Epithelial cell of proximal tubule (primary cell): ENCODE measurements around the gene C1orf21. TPM values are rescaled to one million over a fixed set of nuclear protein-coding genes. Genes with fewer than 3 reads are reported as not detected.

Experiments used
- DNase-seq: peaks from one replicate; pipeline ENCODE4 v3.0.0-alpha.2; 2011; ENCODE audit warnings: low read depth
- H3K4me3 ChIP-seq: 2 replicates; pipeline ENCODE4 v1.5.1; 2011; ENCODE audit warnings: low read depth, mild to moderate bottlenecking, low read length
- total RNA-seq: library from RNA; depleted of rRNA; stranded (reverse); fragments of >200 nt; gene quantifications from 2 replicates; pipeline ENCODE4 v1.2.3, GENCODE V29; 2015
- TF ChIP-seq, protein P1 (sequence below): conservative IDR thresholded peaks from 2 replicates; pipeline ENCODE4 v1.5.1; 2012; ENCODE audit warnings: low read depth, mild to moderate bottlenecking, low read length

Gene C1orf21
- total RNA-seq, 1 donor from 2014 or later: 2.3 TPM

- DNase-seq: no peak
- TF ChIP-seq, protein P1, sequence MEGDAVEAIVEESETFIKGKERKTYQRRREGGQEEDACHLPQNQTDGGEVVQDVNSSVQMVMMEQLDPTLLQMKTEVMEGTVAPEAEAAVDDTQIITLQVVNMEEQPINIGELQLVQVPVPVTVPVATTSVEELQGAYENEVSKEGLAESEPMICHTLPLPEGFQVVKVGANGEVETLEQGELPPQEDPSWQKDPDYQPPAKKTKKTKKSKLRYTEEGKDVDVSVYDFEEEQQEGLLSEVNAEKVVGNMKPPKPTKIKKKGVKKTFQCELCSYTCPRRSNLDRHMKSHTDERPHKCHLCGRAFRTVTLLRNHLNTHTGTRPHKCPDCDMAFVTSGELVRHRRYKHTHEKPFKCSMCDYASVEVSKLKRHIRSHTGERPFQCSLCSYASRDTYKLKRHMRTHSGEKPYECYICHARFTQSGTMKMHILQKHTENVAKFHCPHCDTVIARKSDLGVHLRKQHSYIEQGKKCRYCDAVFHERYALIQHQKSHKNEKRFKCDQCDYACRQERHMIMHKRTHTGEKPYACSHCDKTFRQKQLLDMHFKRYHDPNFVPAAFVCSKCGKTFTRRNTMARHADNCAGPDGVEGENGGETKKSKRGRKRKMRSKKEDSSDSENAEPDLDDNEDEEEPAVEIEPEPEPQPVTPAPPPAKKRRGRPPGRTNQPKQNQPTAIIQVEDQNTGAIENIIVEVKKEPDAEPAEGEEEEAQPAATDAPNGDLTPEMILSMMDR: no peak
- no peak overlapping the region for H3K4me3 ChIP-seq
Measured at GRCh38 chr1:184403961-184404726, 17.3 kb downstream of the C1orf21 start.

DNA sequence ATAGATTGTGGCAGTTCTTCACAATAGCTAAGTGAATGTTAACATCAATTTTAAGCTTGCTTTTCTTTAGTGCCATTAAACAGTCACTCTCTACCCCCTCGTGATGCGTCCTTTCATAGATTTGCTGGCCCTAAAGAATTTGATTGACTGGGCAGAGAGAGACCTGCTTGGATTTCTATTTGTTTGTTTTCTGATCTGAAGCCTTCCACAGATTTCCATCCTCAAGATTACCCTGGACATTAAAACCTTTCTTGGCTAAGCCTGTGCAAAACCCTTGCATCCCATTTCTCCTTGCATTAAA lies 17.8 kb downstream of the C1orf21 start:
- DNase-seq: no peak

DNA sequence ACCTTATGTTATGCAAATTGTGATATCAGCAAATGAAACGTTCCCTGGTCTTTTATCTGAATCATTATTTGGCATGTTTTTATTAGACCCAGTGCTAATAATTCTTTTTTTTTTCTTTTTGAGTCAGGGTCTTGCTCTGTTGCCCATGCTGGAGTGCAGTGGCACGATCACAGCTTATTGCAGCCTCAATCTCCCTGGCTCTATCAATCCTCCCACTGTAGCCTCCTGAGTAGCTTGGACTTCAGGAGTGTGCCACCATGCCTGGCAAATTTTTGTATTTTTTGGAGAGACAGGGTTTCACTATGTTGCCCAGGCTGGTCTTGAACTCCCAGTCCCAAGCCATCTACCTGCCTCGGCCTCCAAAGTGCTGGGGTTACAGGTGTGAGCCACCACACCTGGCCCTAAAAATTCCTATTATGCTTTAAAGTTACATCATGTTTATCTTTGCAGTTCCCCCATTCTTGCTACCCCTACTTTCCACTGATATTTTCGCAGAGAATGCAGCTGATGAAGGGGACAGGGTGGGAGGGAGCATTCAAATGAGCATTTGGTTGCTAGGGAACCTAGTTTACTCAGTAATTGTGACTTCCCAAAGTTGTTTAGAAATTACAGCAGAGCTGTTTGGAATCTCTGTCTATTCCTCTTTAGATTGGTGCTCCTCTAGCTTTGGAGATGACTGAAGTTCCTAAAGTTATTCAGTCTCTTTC lies 18.4 kb downstream of the C1orf21 start:
- H3K4me3 ChIP-seq: no peak overlapping the region
- TF ChIP-seq, protein P1: no peak
- DNase-seq: no peak

More for the DNA sequence above, 17.8 kb downstream of the C1orf21 start:
- H3K4me3 ChIP-seq: no peak overlapping the region
- TF ChIP-seq, protein P1: no peak

DNA sequence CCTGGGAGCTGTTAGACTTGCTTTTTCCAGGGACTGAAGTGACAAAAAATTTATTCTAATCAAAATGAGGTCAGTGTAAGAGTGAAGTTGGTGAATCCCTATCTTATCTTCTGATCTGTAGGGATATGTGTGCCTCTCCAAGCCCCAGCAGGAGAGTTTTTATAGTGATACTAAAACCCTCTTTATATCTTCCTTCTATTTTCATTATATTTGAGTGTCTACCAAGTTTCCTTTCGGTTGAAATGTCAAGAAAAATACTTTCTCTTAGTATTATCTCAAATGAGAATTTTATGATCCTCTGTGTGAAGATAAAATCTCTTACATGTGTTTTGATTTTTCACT lies 18.9 kb downstream of the C1orf21 start:
- TF ChIP-seq, protein P1: no peak
- no peak overlapping the region for H3K4me3 ChIP-seq
- DNase-seq: no peak

GRCh38 chr1:184406479-184406878 lies 19.6 kb downstream of the C1orf21 start:
- H3K4me3 ChIP-seq: no peak overlapping the region
- TF ChIP-seq, protein P1: no peak
- DNase-seq: no peak

- no peak overlapping the region for H3K4me3 ChIP-seq
- peak; percentile 26 for DNase-seq
- TF ChIP-seq, protein P1: no peak
Measured at GRCh38 chr1:184407816-184408510, 21.1 kb downstream of the C1orf21 start.
